GM18505 (cell line): ENCODE results near the gene CS.

Experiments
- ATAC-seq: cut with Tn5 transposase; IDR thresholded peaks from one replicate; pipeline ENCODE4 v1.9.1; 2021; ENCODE audit not compliant: unreplicated experiment
- POLR2A ChIP-seq: IDR thresholded peaks from 4 replicates; pipeline ENCODE4 v1.6.1; 2011; ENCODE audit warnings: borderline replicate concordance; ENCODE audit not compliant: insufficient read depth, insufficient read length; ENCODE audit errors: extremely low read depth

The CS gene

DNA sequence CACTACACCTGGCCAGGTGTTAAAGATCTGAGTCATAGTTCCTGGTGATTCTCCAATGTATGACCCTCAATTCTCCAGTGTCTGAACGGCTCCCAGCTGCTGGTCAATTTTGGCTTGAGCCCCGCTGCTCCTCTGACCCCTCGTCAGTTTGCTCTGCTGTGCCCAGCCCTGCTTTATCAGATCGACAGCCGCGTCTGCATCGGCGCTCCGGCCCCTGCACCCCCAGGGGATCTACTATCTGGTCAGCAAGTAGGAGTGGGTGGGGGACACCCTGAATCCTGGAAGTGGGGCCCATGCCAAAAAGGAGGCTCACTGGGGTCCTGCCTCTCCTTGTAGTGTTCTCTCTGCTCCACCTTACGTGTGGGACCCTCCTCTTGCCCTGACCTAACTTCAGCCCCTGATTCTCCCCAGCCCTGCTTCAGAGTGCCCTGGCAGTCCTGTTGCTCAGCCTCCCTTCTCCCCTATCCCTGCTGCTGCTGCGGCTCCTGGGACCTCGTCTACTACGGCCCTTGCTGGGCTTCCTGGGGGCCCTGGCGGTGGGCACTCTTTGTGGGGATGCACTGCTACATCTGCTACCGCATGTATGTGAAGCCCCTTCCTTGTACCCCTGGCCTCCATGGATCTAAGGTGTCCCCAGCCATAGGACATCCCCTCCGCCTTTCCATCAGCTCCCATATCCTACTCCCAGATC, 65.2 kb downstream of the CS start:
- no peak for TF ChIP-seq POLR2A
- no peak for ATAC-seq

DNA sequence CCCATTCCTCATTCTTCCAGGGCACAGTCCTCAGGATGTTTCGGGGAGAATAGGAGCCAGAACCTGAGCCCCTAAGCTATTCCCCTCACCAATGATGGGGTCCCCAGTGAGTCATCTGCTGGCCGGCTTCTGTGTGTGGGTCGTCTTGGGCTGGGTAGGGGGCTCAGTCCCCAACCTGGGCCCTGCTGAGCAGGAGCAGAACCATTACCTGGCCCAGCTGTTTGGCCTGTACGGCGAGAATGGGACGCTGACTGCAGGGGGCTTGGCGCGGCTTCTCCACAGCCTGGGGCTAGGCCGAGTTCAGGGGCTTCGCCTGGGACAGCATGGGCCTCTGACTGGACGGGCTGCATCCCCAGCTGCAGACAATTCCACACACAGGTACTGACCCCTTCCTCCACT, 68.9 kb downstream of the CS start:
- no peak for TF ChIP-seq POLR2A

GRCh38 chr12:56230432-56231183, 69.5 kb downstream of the CS start:
- ATAC-seq: no peak
- no peak for TF ChIP-seq POLR2A

More for the DNA sequence above, 68.9 kb downstream of the CS start:
- no peak for ATAC-seq

GRCh38 chr12:56229916-56230431, 70.2 kb downstream of the CS start, which contains the start of gene SLC39A5:
SLC39A5 (plus strand) TSS chr12:56230051; CDS start chr12:56231275, 1,224 bp downstream.
- no peak for ATAC-seq

GRCh38 chr12:56229082-56229481, 71.0 kb downstream of the CS start:
- ATAC-seq: no peak
- no peak for TF ChIP-seq POLR2A

More at GRCh38 chr12:56229916-56230431, 70.2 kb downstream of the CS start, which contains the start of gene SLC39A5:
- no peak for TF ChIP-seq POLR2A

DNA sequence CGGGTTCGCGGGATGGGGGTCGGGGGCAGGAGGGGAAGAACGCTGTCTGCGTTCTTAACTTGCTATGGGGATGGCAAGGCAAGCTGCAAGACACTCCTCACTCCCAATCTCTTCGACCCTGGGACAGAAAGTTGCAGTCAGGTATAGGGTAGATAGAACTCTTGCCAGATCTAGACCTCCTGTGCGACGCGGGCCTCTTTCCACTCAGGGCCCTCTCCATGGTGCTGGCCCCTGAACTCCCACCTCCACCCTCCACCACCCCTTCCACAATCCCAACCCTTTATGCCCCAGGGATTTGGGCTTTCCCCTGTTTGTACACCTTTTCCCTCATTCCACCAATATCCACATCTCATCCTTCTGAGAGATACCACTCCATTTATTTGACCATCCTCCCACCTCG, 75.2 kb downstream of the CS start:
- ATAC-seq: no peak
- no peak for TF ChIP-seq POLR2A

- peak; percentile 71 for ATAC-seq
- peak; percentile 64 for TF ChIP-seq POLR2A
Observed at GRCh38 chr12:56224102-56224701, 75.9 kb downstream of the CS start, which contains the start of gene NABP2. NABP2 (plus strand) TSS chr12:56224342; CDS start chr12:56224857, 515 bp downstream.

DNA sequence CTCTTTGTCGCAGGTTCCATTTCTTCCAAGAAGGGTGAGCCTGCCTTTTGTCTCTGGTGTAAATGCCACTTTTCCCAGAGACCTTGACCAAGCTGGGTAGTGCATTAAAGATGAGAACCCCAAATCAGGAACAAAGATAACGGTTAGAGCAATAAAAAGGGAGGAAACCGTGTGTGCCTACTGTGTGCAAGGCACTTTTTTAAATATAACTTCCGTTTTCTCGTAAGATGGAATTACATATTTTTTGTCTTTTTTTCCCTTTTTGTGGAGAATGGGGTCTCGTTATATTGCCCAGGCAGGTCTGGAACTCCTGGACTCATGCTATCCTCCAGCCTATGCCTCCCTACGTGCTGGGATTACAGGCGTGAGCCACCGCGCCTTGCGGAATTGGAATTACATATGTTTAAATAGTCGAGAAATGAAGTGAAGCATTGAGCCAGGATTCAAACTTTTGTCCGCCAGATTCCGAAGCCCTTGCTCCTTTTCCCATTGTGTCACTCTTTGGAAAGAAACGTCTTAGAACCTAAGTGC, 76.5 kb downstream of the CS start:
- no peak for ATAC-seq
- no peak for TF ChIP-seq POLR2A

DNA sequence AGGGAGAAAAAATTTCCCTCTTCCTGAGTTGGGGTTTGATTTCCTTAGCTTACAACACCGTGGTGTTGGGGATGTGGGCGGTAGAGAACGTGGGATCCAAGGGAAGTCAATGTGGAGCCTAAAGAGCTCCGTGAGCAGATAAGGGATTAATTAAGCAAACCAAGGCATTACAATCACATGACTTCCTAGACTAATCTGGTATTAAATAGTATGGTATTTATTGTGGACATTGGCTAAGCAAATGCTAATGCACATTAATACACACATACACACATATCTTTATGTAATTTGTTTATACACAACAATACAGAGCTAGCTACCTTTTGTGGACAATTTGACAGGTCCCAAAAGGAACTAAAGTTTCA, 77.6 kb downstream of the CS start:
- no peak for TF ChIP-seq POLR2A
- ATAC-seq: no peak

GRCh38 chr12:56221757-56222530, 78.2 kb downstream of the CS start, which contains the start of gene RNF41:
RNF41 (minus strand) TSS chr12:56221922; CDS start chr12:56214047, 7,875 bp downstream.
- ATAC-seq: peak; percentile 71
- TF ChIP-seq POLR2A: peak; percentile 95
